VCaP (cell line): ENCODE data around the gene TMEM116.

Experiments
- H3K27ac ChIP-seq: fragments of 450-650 bp; 2 replicates; pipeline ENCODE4 v1.5.1; 2017
- CTCF ChIP-seq: fragments of 450-650 bp; conservative IDR thresholded peaks from 2 replicates; pipeline ENCODE4 v1.5.1; 2017; ENCODE audit warnings: mild to moderate bottlenecking, moderate library complexity

The TMEM116 gene

GRCh38 chr12:112029301-112029700 lies 16.3 kb upstream of the TMEM116 start:
- H3K27ac ChIP-seq = no peak overlapping the region
- TF ChIP-seq CTCF = no peak

GRCh38 chr12:112025808-112026375 lies 12.9 kb upstream of the TMEM116 start:
- H3K27ac ChIP-seq = peak overlapping the region; percentile 38
- no peak for TF ChIP-seq CTCF

- TF ChIP-seq CTCF = no peak
- H3K27ac ChIP-seq = peak overlapping the region; percentile 21; the same call in 1 of the 2 replicates
These were observed 10.9 kb upstream of the TMEM116 start for GRCh38 chr12:112023759-112024396.

- H3K27ac ChIP-seq = no peak overlapping the region
- no peak for TF ChIP-seq CTCF
These were observed 9.5 kb upstream of the TMEM116 start for GRCh38 chr12:112022241-112023016.

GRCh38 chr12:112020947-112021457 lies 8.0 kb upstream of the TMEM116 start:
- no peak overlapping the region for H3K27ac ChIP-seq
- no peak for TF ChIP-seq CTCF

GRCh38 chr12:112018571-112019237 lies 5.7 kb upstream of the TMEM116 start:
- TF ChIP-seq CTCF = no peak
- H3K27ac ChIP-seq = peak overlapping the region; percentile 40

GRCh38 chr12:112017041-112017440 lies 4.1 kb upstream of the TMEM116 start:
- peak overlapping the region; percentile 40 for H3K27ac ChIP-seq
- no peak for TF ChIP-seq CTCF
